ENCODE results near the gene CACNG1.

Gene CACNG1

GRCh38 chr17:67052720-67053437 is 8.5 kb downstream of the CACNG1 start:
- no peak for DNase-seq

GRCh38 chr17:67053438-67054000 is 9.2 kb downstream of the CACNG1 start:
- no peak for DNase-seq

- DNase-seq = no peak
These were observed 9.7 kb downstream of the CACNG1 start for GRCh38 chr17:67054011-67054591.

- DNase-seq = no peak
These were observed 10.3 kb downstream of the CACNG1 start for GRCh38 chr17:67054608-67055007.

- DNase-seq = no peak
These were observed 10.7 kb downstream of the CACNG1 start for GRCh38 chr17:67055041-67055443.

GRCh38 chr17:67055811-67056745 is 11.7 kb downstream of the CACNG1 start:
- no peak for DNase-seq

- no peak for DNase-seq
These were observed 12.6 kb downstream of the CACNG1 start for GRCh38 chr17:67056746-67057490.

GRCh38 chr17:67058036-67058435 is 13.7 kb downstream of the CACNG1 start:
- no peak for DNase-seq

- DNase-seq = no peak
These were observed 15.0 kb downstream of the CACNG1 start for GRCh38 chr17:67059372-67059771.

GRCh38 chr17:67063141-67063540 is 18.8 kb downstream of the CACNG1 start:
- DNase-seq = no peak

GRCh38 chr17:67066717-67067116 is 22.4 kb downstream of the CACNG1 start:
- DNase-seq = no peak

- DNase-seq = no peak
These were observed 23.5 kb downstream of the CACNG1 start for GRCh38 chr17:67067571-67068482.

- DNase-seq = peak in 2 of 3 experiments; percentile 42 to 88
These were observed 24.6 kb downstream of the CACNG1 start for GRCh38 chr17:67068999-67069398.

- DNase-seq = no peak
These were observed 25.3 kb downstream of the CACNG1 start for GRCh38 chr17:67069603-67070136.

- DNase-seq = peak in 1 of 3 experiments; percentile 7
These were observed 27.2 kb downstream of the CACNG1 start for GRCh38 chr17:67071595-67071994.

- no peak for DNase-seq
These were observed 28.5 kb downstream of the CACNG1 start for GRCh38 chr17:67072885-67073284.

- DNase-seq = no peak
These were observed 30.4 kb downstream of the CACNG1 start for GRCh38 chr17:67074781-67075180.

- no peak for DNase-seq
These were observed 31.9 kb downstream of the CACNG1 start for GRCh38 chr17:67076290-67076689.

- DNase-seq = no peak
These were observed 33.9 kb downstream of the CACNG1 start for GRCh38 chr17:67078292-67078691.

GRCh38 chr17:67079491-67079890 is 35.1 kb downstream of the CACNG1 start:
- no peak for DNase-seq

- no peak for DNase-seq
These were observed 36.5 kb downstream of the CACNG1 start for GRCh38 chr17:67080804-67081203.
